Measurements from ENCODE around the gene NFATC3. TPM values are rescaled to one million over a fixed set of nuclear protein-coding genes. Genes with fewer than 3 reads are reported as not detected.
A peak's percentile ranks its signal among the peaks of the same experiment; 100 is the strongest.

Gene NFATC3
- total RNA-seq, 1 experiment from 2014 or later, result 12.1 TPM

DNA sequence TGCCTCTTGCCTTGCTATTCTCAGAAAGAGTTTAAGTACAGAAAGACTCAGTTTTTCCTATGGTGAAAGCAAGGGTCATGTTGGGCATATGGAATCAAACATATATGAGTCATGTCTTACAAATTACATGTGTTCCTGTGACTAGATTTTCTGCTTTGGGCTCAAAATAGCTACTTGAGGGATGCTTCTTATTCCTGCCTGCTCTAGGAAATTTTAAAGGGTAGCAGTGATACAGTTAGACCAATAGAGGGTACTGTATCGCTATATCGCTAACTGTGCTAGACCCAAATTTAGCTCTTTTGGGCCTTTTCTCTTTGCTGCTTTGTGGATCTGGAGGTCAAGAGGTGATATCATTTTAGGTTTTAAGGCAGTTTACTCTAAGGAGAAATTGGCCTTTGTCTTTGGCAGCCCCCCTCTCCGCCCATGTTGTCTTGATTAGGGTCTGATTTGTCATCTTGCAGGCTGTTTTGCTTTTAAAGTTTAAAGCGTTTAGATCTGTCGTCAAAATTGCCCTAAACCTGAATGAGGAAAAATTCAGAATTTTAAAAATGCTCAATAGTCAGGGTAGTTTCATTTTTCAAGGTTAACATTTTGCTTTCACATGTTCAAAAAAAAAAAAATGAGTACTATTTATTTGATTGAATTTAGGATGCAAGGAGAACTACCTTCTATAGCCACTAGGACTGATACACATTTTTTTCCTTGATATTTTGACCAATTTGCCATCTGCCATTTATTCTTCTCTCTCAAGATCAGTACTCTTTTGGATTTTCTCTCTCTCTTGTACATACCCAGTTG is 8.8 kb downstream of the NFATC3 start:
- H3K4me2 ChIP-seq (ENCODE audit: low read length), result no peak overlapping the region
- TF ChIP-seq EZH2phosphoT487 (IDR thresholded peaks at IDR 0.05; ENCODE audit: borderline replicate concordance, low read length), result no peak
- TF ChIP-seq EZH2 (IDR thresholded peaks at IDR 0.05; ENCODE audit: low read length, unreplicated experiment), result no peak
- TF ChIP-seq, protein P1, sequence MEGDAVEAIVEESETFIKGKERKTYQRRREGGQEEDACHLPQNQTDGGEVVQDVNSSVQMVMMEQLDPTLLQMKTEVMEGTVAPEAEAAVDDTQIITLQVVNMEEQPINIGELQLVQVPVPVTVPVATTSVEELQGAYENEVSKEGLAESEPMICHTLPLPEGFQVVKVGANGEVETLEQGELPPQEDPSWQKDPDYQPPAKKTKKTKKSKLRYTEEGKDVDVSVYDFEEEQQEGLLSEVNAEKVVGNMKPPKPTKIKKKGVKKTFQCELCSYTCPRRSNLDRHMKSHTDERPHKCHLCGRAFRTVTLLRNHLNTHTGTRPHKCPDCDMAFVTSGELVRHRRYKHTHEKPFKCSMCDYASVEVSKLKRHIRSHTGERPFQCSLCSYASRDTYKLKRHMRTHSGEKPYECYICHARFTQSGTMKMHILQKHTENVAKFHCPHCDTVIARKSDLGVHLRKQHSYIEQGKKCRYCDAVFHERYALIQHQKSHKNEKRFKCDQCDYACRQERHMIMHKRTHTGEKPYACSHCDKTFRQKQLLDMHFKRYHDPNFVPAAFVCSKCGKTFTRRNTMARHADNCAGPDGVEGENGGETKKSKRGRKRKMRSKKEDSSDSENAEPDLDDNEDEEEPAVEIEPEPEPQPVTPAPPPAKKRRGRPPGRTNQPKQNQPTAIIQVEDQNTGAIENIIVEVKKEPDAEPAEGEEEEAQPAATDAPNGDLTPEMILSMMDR (conservative IDR thresholded peaks at IDR 0.05; ENCODE audit: low read depth, low read length), result peak; percentile 48
- H3K79me2 ChIP-seq (ENCODE audit: low read length), result peaks cover 92% of the 10 kb centered on the region
- no peaks in the 10 kb centered on the region for H3K27me3 ChIP-seq (ENCODE audit: low read length)
- ChIA-PET CTCF (interaction anchor here (0.5 to 1.5 kb wide), 6 partner anchors 35 to 143 kb away, joined by 3 to 16 read pairs (median 4); no protein-coding TSS in a partner anchor), POLR2A (ENCODE audit: unreplicated experiment) (no interaction called here)
- H3K9me2 ChIP-seq (replicated peaks; ENCODE audit: low read length), result no peaks in the 10 kb centered on the region
- no peaks in the 10 kb centered on the region for H3K4me1 ChIP-seq (ENCODE audit: insufficient read depth, low read length)
- no peak overlapping the region for H3K27ac ChIP-seq (ENCODE audit: low read length)
- H2AFZ ChIP-seq (ENCODE audit: low read length), result no peak overlapping the region
- no peak overlapping the region for H3K4me3 ChIP-seq (ENCODE audit: low read length)
- no peaks in the 10 kb centered on the region for H3K36me3 ChIP-seq (ENCODE audit: low read depth, low read length)
- BruUV-seq (replicated peaks), result no TSS peak
- ATAC-seq (peak; percentile 53; the same call in 1 of the 2 replicates), DNase-seq (peak; percentile 32)
- intact Hi-C loops (cut with micrococcal nuclease), result loop anchor here (2.0 kb wide), 1 partner anchor 135 kb away; no protein-coding TSS in a partner anchor
- no peaks in the 10 kb centered on the region for H3K9me3 ChIP-seq (ENCODE audit: low read length)
- H3K9ac ChIP-seq (ENCODE audit: low read length), result no peak overlapping the region
- no peaks in the 10 kb centered on the region for H3F3A ChIP-seq (ENCODE audit: low read length, unreplicated experiment)
- H4K20me1 ChIP-seq (ENCODE audit: low read length), result no peaks in the 10 kb centered on the region; the same call in 1 of the 2 replicates

DNA sequence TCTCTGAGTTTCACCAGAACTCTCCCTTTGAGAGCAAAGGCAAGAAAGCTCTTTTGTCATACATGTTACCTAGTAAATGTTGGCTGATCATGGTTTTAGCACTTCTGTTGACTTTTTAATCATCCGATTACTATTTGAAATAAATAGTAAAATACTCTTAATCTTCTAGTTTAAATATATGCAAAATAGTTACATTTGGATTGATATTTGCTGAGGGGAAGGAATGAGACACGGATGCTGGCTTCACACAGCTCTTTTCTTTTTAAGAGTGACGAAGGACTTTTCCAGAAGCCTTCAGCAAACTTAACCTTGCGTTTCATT is 9.4 kb downstream of the NFATC3 start:
- intact Hi-C loops (cut with micrococcal nuclease), result loop anchor here (2.0 kb wide), 1 partner anchor 134 kb away; no protein-coding TSS in a partner anchor
- POLR2A ChIA-PET (ENCODE audit: unreplicated experiment), result no interaction called here
- no TSS peak for BruUV-seq (replicated peaks)

More for the DNA sequence above, 9.4 kb downstream of the NFATC3 start:
- H3K36me3 ChIP-seq (ENCODE audit: low read depth, low read length), result no peaks in the 10 kb centered on the region
- no peak overlapping the region for H3K9ac ChIP-seq (ENCODE audit: low read length)
- H3K79me2 ChIP-seq (ENCODE audit: low read length), result peaks cover 89% of the 10 kb centered on the region
- H3K9me2 ChIP-seq (replicated peaks; ENCODE audit: low read length), result no peaks in the 10 kb centered on the region
- no peak overlapping the region for H2AFZ ChIP-seq (ENCODE audit: low read length)
- no peaks in the 10 kb centered on the region for H3K9me3 ChIP-seq (ENCODE audit: low read length)
- no peak overlapping the region for H3K4me3 ChIP-seq (ENCODE audit: low read length)
- TF ChIP-seq EZH2 (IDR thresholded peaks at IDR 0.05; ENCODE audit: low read length, unreplicated experiment) (no peak), EZH2phosphoT487 (IDR thresholded peaks at IDR 0.05; ENCODE audit: borderline replicate concordance, low read length) (no peak)
- TF ChIP-seq, protein P1 (conservative IDR thresholded peaks at IDR 0.05; ENCODE audit: low read depth, low read length), result no peak
- no peaks in the 10 kb centered on the region for H3K4me1 ChIP-seq (ENCODE audit: insufficient read depth, low read length)
- H3F3A ChIP-seq (ENCODE audit: low read length, unreplicated experiment), result no peaks in the 10 kb centered on the region
- CTCF ChIA-PET, result no interaction called here
- ATAC-seq (no peak), DNase-seq (no peak)
- no peak overlapping the region for H3K27ac ChIP-seq (ENCODE audit: low read length)
- no peaks in the 10 kb centered on the region; the same call in 1 of the 2 replicates for H4K20me1 ChIP-seq (ENCODE audit: low read length)
- no peak overlapping the region for H3K4me2 ChIP-seq (ENCODE audit: low read length)
- no peaks in the 10 kb centered on the region for H3K27me3 ChIP-seq (ENCODE audit: low read length)

Data from PC-3 (cell line).